ENCODE results near the gene LCN15. TPM values are rescaled to one million over a fixed set of nuclear protein-coding genes. Genes with fewer than 3 reads are reported as not detected.

Gene LCN15
- total and polyA plus RNA-seq, 2 of the 4 experiments (the other 2 are of a cell fraction), result not detected

DNA sequence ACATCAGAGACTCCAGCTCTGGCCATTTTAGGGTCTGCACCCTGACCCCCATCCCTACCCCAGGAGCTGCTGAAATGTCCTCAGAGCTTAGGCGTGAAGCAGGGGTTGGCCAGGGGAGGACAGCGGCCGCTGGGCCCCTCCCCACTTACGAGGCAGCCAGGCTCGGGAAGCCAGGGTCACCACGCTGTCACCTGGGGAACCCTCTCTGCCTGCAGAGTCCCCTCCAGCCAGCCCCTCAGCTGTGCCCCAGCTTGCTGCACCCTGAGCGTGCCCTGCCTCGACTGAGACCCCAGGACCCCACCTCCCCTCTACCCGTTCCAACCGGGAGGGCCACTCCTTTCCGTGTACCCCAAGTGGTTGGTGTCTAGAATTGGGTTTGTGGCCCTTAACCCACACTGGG is 24.2 kb downstream of the LCN15 start:
- DNase-seq (no peak), ATAC-seq (ENCODE audit: low read depth) (no peak)
- POLR2A ChIA-PET (ENCODE audit: unreplicated experiment), result no interaction called here
- in situ Hi-C loops (cut with MboI; ENCODE audit: low sequenced_read_pairs) (no loop called here), dilution Hi-C loops (cut with HindIII; ENCODE audit: low sequenced_read_pairs, unreplicated experiment) (no loop called here), intact Hi-C loops (cut with micrococcal nuclease) (no loop called here)
- Histone ChIP-seq H2AK9ac (replicated peaks; ENCODE audit: low read depth, low read length, poor library complexity) (no peak overlapping the region), H3K14ac (replicated peaks; ENCODE audit: low read depth, low read length) (no peak overlapping the region), H3K9me3 (ENCODE audit: control insufficient read depth, insufficient read depth, low read length) (no peaks in the 10 kb centered on the region), H4K20me1 (ENCODE audit: insufficient read depth, low read length) (no peaks in the 10 kb centered on the region; the same call in 1 of the 2 replicates), H2AFZ (replicated peaks; ENCODE audit: low read length, poor library complexity) (peak overlapping the region; percentile 32), H3K56ac (ENCODE audit: extremely low read depth, insufficient read depth, low read length) (no peak overlapping the region), H3K4me1 (ENCODE audit: control insufficient read depth, insufficient read depth, low read length) (peaks cover 3% of the 10 kb centered on the region; the same call in 1 of the 2 replicates), H3K18ac (ENCODE audit: low read depth, low read length) (no peak overlapping the region), H4K5ac (ENCODE audit: low read depth, low read length) (no peak overlapping the region), H2BK5ac (ENCODE audit: low read depth, low read length, poor library complexity, severe bottlenecking) (no peak overlapping the region), H3K4ac (ENCODE audit: low read depth, low read length) (no peak overlapping the region), H3K4me2 (ENCODE audit: low read depth, low read length) (no peak overlapping the region), H3K23ac (ENCODE audit: low read depth, low read length) (no peak overlapping the region), H2BK20ac (ENCODE audit: low read depth, low read length) (no peak overlapping the region), H3K9ac (ENCODE audit: low read depth, low read length) (no peak overlapping the region), H3K9me1 (ENCODE audit: insufficient read depth, low read length) (no peaks in the 10 kb centered on the region), H4K91ac (ENCODE audit: insufficient read depth, low read depth, low read length) (no peak overlapping the region), H3K27me3 (ENCODE audit: control insufficient read depth, insufficient read depth, low read length) (peaks cover 62% of the 10 kb centered on the region), H2BK120ac (ENCODE audit: low read depth, low read length) (no peak overlapping the region), H2BK15ac (ENCODE audit: low read depth, low read length) (no peak overlapping the region), H2AK5ac (ENCODE audit: low read depth, low read length) (no peak overlapping the region), H4K8ac (ENCODE audit: low read depth in 2 of 2, low read length in 2 of 2) (no peak overlapping the region), H3K79me1 (ENCODE audit: low read depth in 1 of 2, low read length in 2 of 2) (no peaks in the 10 kb centered on the region), H3K4me3 (ENCODE audit: insufficient read depth, low read depth, low read length) (no peak overlapping the region), H3K27ac (ENCODE audit: insufficient read depth, low read length) (no peak overlapping the region), H3K36me3 (ENCODE audit: control insufficient read depth, insufficient read depth, low read length) (no peaks in the 10 kb centered on the region)
- BruUV-seq (replicated peaks), result no TSS peak
- CTCF ChIA-PET, result no interaction called here
- TF ChIP-seq NFE2L2 (IDR thresholded peaks at IDR 0.05; ENCODE audit: low read depth, low read length), result no peak
- TF ChIP-seq MAZ (IDR thresholded peaks at IDR 0.05; ENCODE audit: borderline replicate concordance, low read depth, low read length), result no peak
- no peak for TF ChIP-seq FOS (IDR thresholded peaks at IDR 0.05; ENCODE audit: low read depth, low read length)
- no peak for TF ChIP-seq CHD1 (IDR thresholded peaks at IDR 0.05; ENCODE audit: low read depth, low read length)
- TF ChIP-seq, protein P1, sequence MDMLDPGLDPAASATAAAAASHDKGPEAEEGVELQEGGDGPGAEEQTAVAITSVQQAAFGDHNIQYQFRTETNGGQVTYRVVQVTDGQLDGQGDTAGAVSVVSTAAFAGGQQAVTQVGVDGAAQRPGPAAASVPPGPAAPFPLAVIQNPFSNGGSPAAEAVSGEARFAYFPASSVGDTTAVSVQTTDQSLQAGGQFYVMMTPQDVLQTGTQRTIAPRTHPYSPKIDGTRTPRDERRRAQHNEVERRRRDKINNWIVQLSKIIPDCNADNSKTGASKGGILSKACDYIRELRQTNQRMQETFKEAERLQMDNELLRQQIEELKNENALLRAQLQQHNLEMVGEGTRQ (IDR thresholded peaks at IDR 0.05; ENCODE audit: low read depth, low read length), result no peak
- no peak for TF ChIP-seq RFX5 (IDR thresholded peaks at IDR 0.05; ENCODE audit: low read depth, low read length)
- TF ChIP-seq MXI1 (IDR thresholded peaks at IDR 0.05; ENCODE audit: borderline replicate concordance, low read depth, low read length), result no peak
- no peak for TF ChIP-seq RAD21 (IDR thresholded peaks at IDR 0.05; ENCODE audit: low read length)
- TF ChIP-seq, protein P2, sequence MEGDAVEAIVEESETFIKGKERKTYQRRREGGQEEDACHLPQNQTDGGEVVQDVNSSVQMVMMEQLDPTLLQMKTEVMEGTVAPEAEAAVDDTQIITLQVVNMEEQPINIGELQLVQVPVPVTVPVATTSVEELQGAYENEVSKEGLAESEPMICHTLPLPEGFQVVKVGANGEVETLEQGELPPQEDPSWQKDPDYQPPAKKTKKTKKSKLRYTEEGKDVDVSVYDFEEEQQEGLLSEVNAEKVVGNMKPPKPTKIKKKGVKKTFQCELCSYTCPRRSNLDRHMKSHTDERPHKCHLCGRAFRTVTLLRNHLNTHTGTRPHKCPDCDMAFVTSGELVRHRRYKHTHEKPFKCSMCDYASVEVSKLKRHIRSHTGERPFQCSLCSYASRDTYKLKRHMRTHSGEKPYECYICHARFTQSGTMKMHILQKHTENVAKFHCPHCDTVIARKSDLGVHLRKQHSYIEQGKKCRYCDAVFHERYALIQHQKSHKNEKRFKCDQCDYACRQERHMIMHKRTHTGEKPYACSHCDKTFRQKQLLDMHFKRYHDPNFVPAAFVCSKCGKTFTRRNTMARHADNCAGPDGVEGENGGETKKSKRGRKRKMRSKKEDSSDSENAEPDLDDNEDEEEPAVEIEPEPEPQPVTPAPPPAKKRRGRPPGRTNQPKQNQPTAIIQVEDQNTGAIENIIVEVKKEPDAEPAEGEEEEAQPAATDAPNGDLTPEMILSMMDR (conservative IDR thresholded peaks at IDR 0.05; ENCODE audit: low read depth, low read length), result no peak
- TF ChIP-seq SMC3 (IDR thresholded peaks at IDR 0.05; ENCODE audit: low read depth, low read length), result no peak
- no peak for TF ChIP-seq CEBPB (IDR thresholded peaks at IDR 0.05; ENCODE audit: low read depth, low read length)
- TF ChIP-seq, protein P3, sequence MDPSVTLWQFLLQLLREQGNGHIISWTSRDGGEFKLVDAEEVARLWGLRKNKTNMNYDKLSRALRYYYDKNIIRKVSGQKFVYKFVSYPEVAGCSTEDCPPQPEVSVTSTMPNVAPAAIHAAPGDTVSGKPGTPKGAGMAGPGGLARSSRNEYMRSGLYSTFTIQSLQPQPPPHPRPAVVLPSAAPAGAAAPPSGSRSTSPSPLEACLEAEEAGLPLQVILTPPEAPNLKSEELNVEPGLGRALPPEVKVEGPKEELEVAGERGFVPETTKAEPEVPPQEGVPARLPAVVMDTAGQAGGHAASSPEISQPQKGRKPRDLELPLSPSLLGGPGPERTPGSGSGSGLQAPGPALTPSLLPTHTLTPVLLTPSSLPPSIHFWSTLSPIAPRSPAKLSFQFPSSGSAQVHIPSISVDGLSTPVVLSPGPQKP (IDR thresholded peaks at IDR 0.05; ENCODE audit: borderline replicate concordance, low read depth, low read length), result no peak
- no CpG with 5 or more reads among the region's 11 CpGs for WGBS, 2 experiments (ENCODE audit: extremely low coverage in 2 of 2, insufficient read length in 1 of 2)

All from IMR-90 (cell line).